Testis (tissue), 3 donors: ENCODE data around the gene XRN2. TPM values are rescaled to one million over a fixed set of nuclear protein-coding genes. Genes with fewer than 3 reads are reported as not detected.

Source experiments
- DNase-seq: peaks from one replicate; pipeline ENCODE4 v3.0.0-alpha.2; 2019
- H3K27ac ChIP-seq, 2 donors: fragments of 200-600 bp; sonication (generic); one replicate each; pipeline ENCODE4 v1.5.1; 2019
- H3K27me3 ChIP-seq: fragments of 200-600 bp; sonication (generic); one replicate; pipeline ENCODE4 v1.5.1; 2019
- H3K36me3 ChIP-seq: fragments of 200-600 bp; sonication (generic); one replicate; pipeline ENCODE4 v1.5.1; 2017; ENCODE audit warnings: low read depth; ENCODE audit errors: missing control alignments
- H3K4me1 ChIP-seq: fragments of 200-600 bp; sonication (generic); one replicate; pipeline ENCODE4 v1.5.1; 2019
- H3K4me3 ChIP-seq, 2 donors: fragments of 200-600 bp; sonication (generic); one replicate each; pipeline ENCODE4 v1.5.1; 2017 to 2019
- H3K9me3 ChIP-seq: fragments of 200-600 bp; sonication (generic); one replicate; pipeline ENCODE4 v1.5.1; 2017
- CTCF ChIP-seq, 3 experiments: fragments of 450-650 bp in 2 of 3; fragments of 200-600 bp in 1 of 3; sonication (generic) in 1 of 3; IDR thresholded peaks; one replicate each; pipeline ENCODE4 v1.5.1; 2016 to 2019; ENCODE audit warnings: antibody characterized with exemption in 3 of 3, mild to moderate bottlenecking in 2 of 3, moderate library complexity in 1 of 3
- POLR2A ChIP-seq: fragments of 450-650 bp; IDR thresholded peaks from one replicate; pipeline ENCODE4 v1.6.1; 2017; ENCODE audit warnings: antibody characterized with exemption, mild to moderate bottlenecking, moderate library complexity
- WGBS, 2 donors: methylation state at CpG; one replicate each; pipeline ENCODE4 v1.1.5; 2018; 5-methylcytosine and 5-hydroxymethylcytosine counted together
- intact Hi-C: fragments of 100-400 bp; cut with DNase I; formaldehyde crosslinking; loops from one replicate; pipeline ENCODE4 v1.15.1; 2023; ENCODE audit warnings: low total_unique reads
- polyA plus RNA-seq: library from polyadenylated mRNA; stranded (reverse); fragments of 350-450 nt; fragmentation: Illumina TruSeq; extraction: RNeasy Lipid Tissue Mini Kit (QIAGEN cat#74804); gene quantifications from one replicate; pipeline ENCODE4 v1.2.3, GENCODE V29; 2014; ENCODE audit warnings: low read depth, low replicate concordance; ENCODE audit not compliant: insufficient read depth
- total RNA-seq, 2 donors: library from RNA; depleted of rRNA; stranded (reverse); fragments of >200 nt; gene quantifications; one replicate each; pipeline ENCODE4 v1.2.3, GENCODE V29; 2016

The XRN2 gene
- total and polyA plus RNA-seq, 3 donors from 2014 or later = 55.4 to 64.5 (median 59.7) TPM

GRCh38 chr20:21386111-21386510 is 83.0 kb downstream of the XRN2 start:
- no peak for DNase-seq
- TF ChIP-seq CTCF (IDR thresholded peaks at IDR 0.05) (no peak), POLR2A (no peak)
- intact Hi-C loops = no loop called here
- Histone ChIP-seq H3K27ac (no peak overlapping the region), H3K9me3 (no peaks in the 10 kb centered on the region), H3K4me3 (no peak overlapping the region), H3K36me3 (no peaks in the 10 kb centered on the region), H3K4me1 (no peaks in the 10 kb centered on the region), H3K27me3 (no peaks in the 10 kb centered on the region)
- WGBS, 2 donors = 93% methylated on average over 5 of the region's 5 CpGs

- no peaks in the 10 kb centered on the region for H3K4me1 ChIP-seq
- no peaks in the 10 kb centered on the region for H3K36me3 ChIP-seq
- H3K27ac ChIP-seq = no peak overlapping the region
- no peaks in the 10 kb centered on the region for H3K9me3 ChIP-seq
- DNase-seq = no peak
- no peaks in the 10 kb centered on the region for H3K27me3 ChIP-seq
- intact Hi-C loops = no loop called here
- TF ChIP-seq POLR2A = no peak
- no peak for TF ChIP-seq CTCF (IDR thresholded peaks at IDR 0.05)
- no peak overlapping the region for H3K4me3 ChIP-seq
These were observed 84.4 kb downstream of the XRN2 start for GRCh38 chr20:21387528-21387927.

- intact Hi-C loops = no loop called here
These were observed 85.4 kb downstream of the XRN2 start for GRCh38 chr20:21388566-21388965.

GRCh38 chr20:21389368-21389767 is 86.2 kb downstream of the XRN2 start:
- H3K4me3 ChIP-seq = no peak overlapping the region
- DNase-seq = no peak
- H3K4me1 ChIP-seq = no peaks in the 10 kb centered on the region
- H3K27ac ChIP-seq = no peak overlapping the region
- intact Hi-C loops = no loop called here
- WGBS, 2 donors = 0 to 3% methylated on average over 1 of the region's 1 CpG
- H3K36me3 ChIP-seq = no peaks in the 10 kb centered on the region
- H3K9me3 ChIP-seq = no peaks in the 10 kb centered on the region
- no peak for TF ChIP-seq POLR2A
- no peaks in the 10 kb centered on the region for H3K27me3 ChIP-seq

More at GRCh38 chr20:21388566-21388965, 85.4 kb downstream of the XRN2 start:
- TF ChIP-seq POLR2A = no peak
- TF ChIP-seq CTCF (IDR thresholded peaks at IDR 0.05) = no peak
- no peaks in the 10 kb centered on the region for H3K4me1 ChIP-seq
- H3K36me3 ChIP-seq = no peaks in the 10 kb centered on the region
- H3K4me3 ChIP-seq = no peak overlapping the region
- H3K9me3 ChIP-seq = no peaks in the 10 kb centered on the region
- WGBS, 2 donors = 91 to 95% methylated on average over 1 of the region's 1 CpG
- no peak overlapping the region for H3K27ac ChIP-seq
- H3K27me3 ChIP-seq = no peaks in the 10 kb centered on the region
- DNase-seq = no peak

GRCh38 chr20:21390768-21391167 is 87.6 kb downstream of the XRN2 start:
- DNase-seq = no peak
- Histone ChIP-seq H3K9me3 (no peaks in the 10 kb centered on the region), H3K36me3 (no peaks in the 10 kb centered on the region), H3K4me1 (no peaks in the 10 kb centered on the region), H3K27ac (no peak overlapping the region), H3K27me3 (no peaks in the 10 kb centered on the region), H3K4me3 (no peak overlapping the region)
- TF ChIP-seq CTCF (IDR thresholded peaks at IDR 0.05) (no peak), POLR2A (no peak)
- 71 to 74% methylated on average over 7 of the region's 7 CpGs for WGBS, 2 donors
- intact Hi-C loops = no loop called here
